ENCODE data around the gene ZBTB46.

- TF ChIP-seq, protein P1, sequence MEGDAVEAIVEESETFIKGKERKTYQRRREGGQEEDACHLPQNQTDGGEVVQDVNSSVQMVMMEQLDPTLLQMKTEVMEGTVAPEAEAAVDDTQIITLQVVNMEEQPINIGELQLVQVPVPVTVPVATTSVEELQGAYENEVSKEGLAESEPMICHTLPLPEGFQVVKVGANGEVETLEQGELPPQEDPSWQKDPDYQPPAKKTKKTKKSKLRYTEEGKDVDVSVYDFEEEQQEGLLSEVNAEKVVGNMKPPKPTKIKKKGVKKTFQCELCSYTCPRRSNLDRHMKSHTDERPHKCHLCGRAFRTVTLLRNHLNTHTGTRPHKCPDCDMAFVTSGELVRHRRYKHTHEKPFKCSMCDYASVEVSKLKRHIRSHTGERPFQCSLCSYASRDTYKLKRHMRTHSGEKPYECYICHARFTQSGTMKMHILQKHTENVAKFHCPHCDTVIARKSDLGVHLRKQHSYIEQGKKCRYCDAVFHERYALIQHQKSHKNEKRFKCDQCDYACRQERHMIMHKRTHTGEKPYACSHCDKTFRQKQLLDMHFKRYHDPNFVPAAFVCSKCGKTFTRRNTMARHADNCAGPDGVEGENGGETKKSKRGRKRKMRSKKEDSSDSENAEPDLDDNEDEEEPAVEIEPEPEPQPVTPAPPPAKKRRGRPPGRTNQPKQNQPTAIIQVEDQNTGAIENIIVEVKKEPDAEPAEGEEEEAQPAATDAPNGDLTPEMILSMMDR (IDR thresholded peaks at IDR 0.05) = no peak
- TF ChIP-seq POLR2A (IDR thresholded peaks at IDR 0.05) = peak; percentile 3
Measured at GRCh38 chr20:63695424-63696305, 135.4 kb downstream of the ZBTB46 start.
